ENCODE data around the gene ATAD3C. TPM values are rescaled to one million over a fixed set of nuclear protein-coding genes. Genes with fewer than 3 reads are reported as not detected.

The ATAD3C gene
- total and polyA plus RNA-seq, 2 experiments from 2014 or later: 0.51 TPM; not detected in 1

DNA sequence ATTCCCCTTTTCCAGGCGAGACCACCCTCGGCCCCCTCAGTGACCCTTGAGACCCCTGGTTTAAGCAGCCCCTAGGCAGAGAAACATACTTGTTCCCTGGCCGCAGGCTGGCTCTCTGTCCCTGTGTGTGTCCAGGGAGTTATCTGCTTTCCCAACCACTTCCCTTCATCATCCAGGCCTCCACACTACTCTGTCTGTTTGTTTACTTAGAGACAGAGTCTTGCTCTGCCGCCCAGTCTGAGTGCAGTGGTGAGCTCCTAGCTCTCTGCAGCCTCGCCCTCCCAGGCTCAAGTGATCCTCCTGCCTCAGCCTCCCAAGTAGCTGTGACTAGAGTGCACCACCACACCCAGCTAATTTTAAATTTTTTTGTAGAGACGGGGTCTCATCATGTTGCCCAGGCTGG, 19.8 kb upstream of the ATAD3C start:
- DNase-seq: no peak
- Histone ChIP-seq H3K4me3 (no peak overlapping the region), H3F3A (ENCODE audit: insufficient read depth) (0 out of 2 replicates have a peak, but pooled peaks cover 7% of the 10 kb centered on the region), H3K9ac (no peak overlapping the region), H4K20me1 (ENCODE audit: insufficient read depth) (no peaks in the 10 kb centered on the region), H3K9me2 (ENCODE audit: insufficient read depth) (no peaks in the 10 kb centered on the region), H3K27me3 (replicated peaks; ENCODE audit: insufficient read depth) (no peaks in the 10 kb centered on the region), H3K79me2 (ENCODE audit: insufficient read depth) (no peaks in the 10 kb centered on the region), H3K9me3 (ENCODE audit: low read depth) (no peaks in the 10 kb centered on the region), H3K4me1 (ENCODE audit: insufficient read depth) (no peaks in the 10 kb centered on the region), H3K4me2 (ENCODE audit: unreplicated experiment) (no peak overlapping the region), H2AFZ (no peak overlapping the region), H3K27ac (no peak overlapping the region), H3K36me3 (ENCODE audit: low read depth) (no peaks in the 10 kb centered on the region)
- in situ Hi-C loops (cut with MboI): no loop called here
- TF ChIP-seq EZH2 (IDR thresholded peaks at IDR 0.05; ENCODE audit: insufficient read depth, poor library complexity, severe bottlenecking): no peak
- no peak for TF ChIP-seq EZH2phosphoT487 (IDR thresholded peaks at IDR 0.05; ENCODE audit: insufficient read depth, low read depth)
- WGBS, 2 experiments (ENCODE audit: low coverage in 1 of 2, low lambda C conversion rate in 2 of 2, missing lambda C conversion rate in 2 of 2): 74% methylated on average over 6 of the region's 6 CpGs

DNA sequence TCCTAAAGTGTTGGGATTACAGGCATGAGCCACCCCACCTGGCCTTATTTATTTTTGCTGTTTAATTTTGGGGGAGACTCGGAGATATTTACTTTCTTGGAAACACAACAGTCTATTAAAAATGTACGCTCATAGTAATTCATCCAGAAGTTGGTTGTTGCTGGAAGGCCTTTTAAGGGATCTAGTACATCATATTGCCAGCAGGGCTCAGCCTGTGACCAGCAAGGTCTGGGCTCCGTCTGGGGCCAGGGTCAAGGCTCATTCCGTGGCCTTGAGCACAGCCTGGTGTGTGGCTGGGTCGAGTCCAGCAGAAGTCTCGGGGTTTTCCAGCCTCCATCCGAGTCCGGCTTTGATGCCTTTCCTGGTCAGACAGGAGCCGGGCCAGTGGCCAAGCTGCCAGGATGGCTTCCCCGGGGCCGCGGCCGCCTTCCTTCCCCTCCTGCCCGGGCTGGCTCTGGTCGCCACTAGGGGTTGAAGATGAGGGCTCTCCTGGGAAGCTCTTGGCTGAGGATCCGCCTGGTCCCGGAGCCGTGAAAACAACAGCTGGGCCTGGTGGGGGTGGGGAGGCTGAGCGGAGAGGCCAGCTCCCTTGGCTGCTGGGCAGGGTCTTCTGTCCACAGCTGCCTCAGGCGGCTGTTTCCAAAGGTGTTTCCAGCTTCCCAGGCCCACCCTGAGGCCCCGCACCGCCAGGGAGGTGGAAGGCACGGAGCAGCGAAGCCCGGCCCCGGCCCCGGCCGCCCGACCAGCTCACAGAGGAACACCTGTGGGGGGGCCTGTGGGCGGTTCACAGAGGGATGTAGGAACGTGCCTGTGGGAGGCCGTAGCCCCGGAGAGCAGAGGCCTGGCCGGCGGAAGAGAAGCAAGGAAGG, 19.1 kb upstream of the ATAD3C start:
- Histone ChIP-seq H3K27ac (no peak overlapping the region), H3K4me1 (ENCODE audit: insufficient read depth) (no peaks in the 10 kb centered on the region), H3K4me3 (no peak overlapping the region), H3K27me3 (replicated peaks; ENCODE audit: insufficient read depth) (no peaks in the 10 kb centered on the region), H3K9me3 (ENCODE audit: low read depth) (no peaks in the 10 kb centered on the region), H2AFZ (no peak overlapping the region), H3K79me2 (ENCODE audit: insufficient read depth) (no peaks in the 10 kb centered on the region), H3K9me2 (ENCODE audit: insufficient read depth) (no peaks in the 10 kb centered on the region), H4K20me1 (ENCODE audit: insufficient read depth) (no peaks in the 10 kb centered on the region), H3K4me2 (ENCODE audit: unreplicated experiment) (no peak overlapping the region), H3K9ac (no peak overlapping the region), H3F3A (ENCODE audit: insufficient read depth) (0 out of 2 replicates have a peak, but pooled peaks cover 7% of the 10 kb centered on the region), H3K36me3 (ENCODE audit: low read depth) (no peaks in the 10 kb centered on the region)
- in situ Hi-C loops (cut with MboI): no loop called here
- 45 to 52% methylated on average over 31 to 35 of the region's 35 CpGs for WGBS, 2 experiments (ENCODE audit: low coverage in 1 of 2, low lambda C conversion rate in 2 of 2, missing lambda C conversion rate in 2 of 2)
- peak; percentile 27 for DNase-seq
- no peak for TF ChIP-seq EZH2 (IDR thresholded peaks at IDR 0.05; ENCODE audit: insufficient read depth, poor library complexity, severe bottlenecking)
- TF ChIP-seq EZH2phosphoT487 (IDR thresholded peaks at IDR 0.05; ENCODE audit: insufficient read depth, low read depth): no peak

DNA sequence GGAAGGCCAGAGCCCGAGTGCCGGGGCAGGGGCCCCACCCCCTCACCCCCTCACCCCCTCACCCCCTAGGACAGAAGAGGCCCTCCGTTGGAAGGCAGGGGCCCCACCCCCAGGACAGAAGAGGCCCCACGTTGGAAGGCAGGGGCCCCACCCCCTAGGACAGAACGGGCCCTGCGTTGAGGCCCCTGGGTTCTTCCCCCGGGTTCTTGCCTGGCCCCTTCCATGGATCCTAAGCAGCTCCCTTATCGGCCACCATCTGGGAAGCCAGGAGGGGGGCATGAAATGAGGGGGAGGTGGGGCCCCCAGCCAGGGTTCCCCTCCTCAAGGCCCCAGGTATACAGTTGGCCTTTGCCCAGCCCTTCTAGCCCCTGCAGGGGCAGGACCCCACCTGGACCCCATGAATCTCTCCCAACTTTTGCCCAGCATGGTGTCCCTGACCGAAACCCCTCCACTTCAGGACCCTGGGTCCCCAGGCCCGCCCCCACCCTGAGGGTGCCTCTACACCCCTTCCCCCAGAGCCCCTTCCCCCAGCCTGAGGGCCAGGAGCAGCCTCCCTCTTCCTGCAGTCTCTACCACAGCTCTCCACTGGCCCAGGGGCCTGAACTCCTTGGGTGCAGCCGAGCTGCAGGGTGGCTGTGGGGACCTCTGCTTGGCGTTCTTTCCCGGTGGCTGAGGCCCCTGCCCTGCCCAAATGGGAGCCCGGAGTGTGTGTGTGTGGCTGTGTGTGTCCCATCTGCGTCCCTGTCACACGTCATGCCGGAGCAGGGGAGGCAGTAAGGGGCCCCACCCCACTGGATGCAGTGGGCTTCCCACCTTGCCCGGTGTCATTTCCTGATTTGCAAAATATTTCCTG, 18.3 kb upstream of the ATAD3C start:
- Histone ChIP-seq H3K4me2 (ENCODE audit: unreplicated experiment) (no peak overlapping the region), H3K9ac (no peak overlapping the region), H3K27ac (no peak overlapping the region), H2AFZ (no peak overlapping the region), H3K9me3 (ENCODE audit: low read depth) (no peaks in the 10 kb centered on the region), H3F3A (ENCODE audit: insufficient read depth) (0 out of 2 replicates have a peak, but pooled peaks cover 7% of the 10 kb centered on the region), H4K20me1 (ENCODE audit: insufficient read depth) (no peaks in the 10 kb centered on the region), H3K9me2 (ENCODE audit: insufficient read depth) (no peaks in the 10 kb centered on the region), H3K79me2 (ENCODE audit: insufficient read depth) (no peaks in the 10 kb centered on the region), H3K4me1 (ENCODE audit: insufficient read depth) (no peaks in the 10 kb centered on the region), H3K36me3 (ENCODE audit: low read depth) (no peaks in the 10 kb centered on the region), H3K4me3 (no peak overlapping the region), H3K27me3 (replicated peaks; ENCODE audit: insufficient read depth) (no peaks in the 10 kb centered on the region)
- no peak for DNase-seq
- 71 to 78% methylated on average over 11 to 18 of the region's 18 CpGs for WGBS, 2 experiments (ENCODE audit: low coverage in 1 of 2, low lambda C conversion rate in 2 of 2, missing lambda C conversion rate in 2 of 2)
- TF ChIP-seq EZH2 (IDR thresholded peaks at IDR 0.05; ENCODE audit: insufficient read depth, poor library complexity, severe bottlenecking) (no peak), EZH2phosphoT487 (IDR thresholded peaks at IDR 0.05; ENCODE audit: insufficient read depth, low read depth) (no peak)
- in situ Hi-C loops (cut with MboI): no loop called here

DNA sequence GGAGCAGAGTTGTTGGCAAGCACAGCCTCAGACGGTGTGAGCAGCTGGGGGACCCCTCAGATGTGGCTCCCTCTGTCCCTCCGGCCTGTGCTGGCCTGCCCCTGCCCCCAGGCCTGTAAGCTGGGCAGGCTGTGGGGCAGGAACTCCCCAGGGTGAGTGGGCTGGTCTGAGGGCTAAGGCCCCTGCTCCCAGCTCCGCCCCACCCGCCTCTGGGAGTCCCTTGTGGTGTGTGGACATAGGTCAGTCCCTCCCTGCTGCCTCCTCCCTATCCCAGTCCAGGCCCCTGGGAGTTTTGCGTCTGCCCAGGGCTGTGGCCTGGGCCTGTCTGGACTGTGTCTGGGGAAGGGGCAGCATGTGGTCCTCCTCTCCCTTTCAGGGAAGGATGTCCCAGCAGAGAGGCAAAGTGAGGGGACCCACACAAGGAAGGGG, 17.6 kb upstream of the ATAD3C start:
- H3K27ac ChIP-seq: no peak overlapping the region
- no peaks in the 10 kb centered on the region for H3K79me2 ChIP-seq (ENCODE audit: insufficient read depth)
- no peaks in the 10 kb centered on the region for H3K9me3 ChIP-seq (ENCODE audit: low read depth)
- no peak overlapping the region for H3K4me2 ChIP-seq (ENCODE audit: unreplicated experiment)
- H3K36me3 ChIP-seq (ENCODE audit: low read depth): no peaks in the 10 kb centered on the region
- 0 out of 2 replicates have a peak, but pooled peaks cover 7% of the 10 kb centered on the region for H3F3A ChIP-seq (ENCODE audit: insufficient read depth)
- H2AFZ ChIP-seq: no peak overlapping the region
- H3K4me1 ChIP-seq (ENCODE audit: insufficient read depth): no peaks in the 10 kb centered on the region
- H3K27me3 ChIP-seq (replicated peaks; ENCODE audit: insufficient read depth): no peaks in the 10 kb centered on the region
- TF ChIP-seq EZH2phosphoT487 (IDR thresholded peaks at IDR 0.05; ENCODE audit: insufficient read depth, low read depth): no peak
- no peak for TF ChIP-seq EZH2 (IDR thresholded peaks at IDR 0.05; ENCODE audit: insufficient read depth, poor library complexity, severe bottlenecking)
- no peak for DNase-seq
- no peak overlapping the region for H3K9ac ChIP-seq
- no peak overlapping the region for H3K4me3 ChIP-seq
- H4K20me1 ChIP-seq (ENCODE audit: insufficient read depth): no peaks in the 10 kb centered on the region
- 66 to 67% methylated on average over 5 of the region's 5 CpGs for WGBS, 2 experiments (ENCODE audit: low coverage in 1 of 2, low lambda C conversion rate in 2 of 2, missing lambda C conversion rate in 2 of 2)
- in situ Hi-C loops (cut with MboI): no loop called here
- H3K9me2 ChIP-seq (ENCODE audit: insufficient read depth): no peaks in the 10 kb centered on the region

All from GM23248 (cell line).